Esophagus muscularis mucosa (tissue), 4 donors: ENCODE results near the gene DIP2B. TPM values are rescaled to one million over a fixed set of nuclear protein-coding genes. Genes with fewer than 3 reads are reported as not detected.
A peak's percentile ranks its signal among the peaks of the same experiment; 100 is the strongest.

Experiments
- DNase-seq: peaks from one replicate; pipeline ENCODE4 v3.0.0-alpha.2; 2017; ENCODE audit errors: extremely low spot score
- H3K27ac ChIP-seq, 4 donors: fragments of 200-600 bp; sonication (generic); replicated peaks in 1 of 4; 1 replicate in 3 of 4; 2 replicates in 1 of 4; pipeline ENCODE4 v1.5.1; 2016 to 2019; ENCODE audit warnings: mild to moderate bottlenecking in 1 of 4
- H3K27me3 ChIP-seq, 4 donors: fragments of 200-600 bp; sonication (generic); one replicate each; pipeline versions ENCODE4 v1.5.1 to v1.6.0; 2016 to 2019
- H3K36me3 ChIP-seq, 4 donors: fragments of 200-600 bp; sonication (generic); one replicate each; pipeline ENCODE4 v1.5.1; 2016 to 2019
- H3K4me1 ChIP-seq, 4 donors: fragments of 200-600 bp; sonication (generic); one replicate each; pipeline ENCODE4 v1.5.1; 2016 to 2019
- H3K4me3 ChIP-seq, 4 donors: fragments of 200-600 bp; sonication (generic); 1 replicate in 2 of 4; 2 replicates in 2 of 4; pipeline ENCODE4 v1.5.1; 2016 to 2019; ENCODE audit warnings: mild to moderate bottlenecking in 4 of 4, moderate library complexity in 1 of 4
- H3K9me3 ChIP-seq, 4 donors: fragments of 200-600 bp; sonication (generic); 1 replicate in 3 of 4; 2 replicates in 1 of 4; pipeline ENCODE4 v1.5.1; 2016 to 2019
- CTCF ChIP-seq, 3 experiments: fragments of 200-600 bp in 2 of 3; fragments of 450-650 bp in 1 of 3; sonication (generic) in 2 of 3; IDR thresholded peaks; one replicate each; pipeline ENCODE4 v1.5.1; 2017 to 2019; ENCODE audit warnings: antibody characterized with exemption in 3 of 3, mild to moderate bottlenecking in 2 of 3, moderate library complexity in 1 of 3
- EP300 ChIP-seq: sonication (generic); formaldehyde crosslinking; IDR thresholded peaks from one replicate; pipeline ENCODE4 v1.6.1; 2017; ENCODE audit warnings: antibody characterized with exemption
- POLR2A ChIP-seq: fragments of 450-650 bp; IDR thresholded peaks from one replicate; pipeline ENCODE4 v1.6.1; 2017; ENCODE audit warnings: antibody characterized with exemption, moderate library complexity, mild to moderate bottlenecking, low read depth
- POLR2AphosphoS5 ChIP-seq, 2 donors: sonication (generic); formaldehyde crosslinking; IDR thresholded peaks; one replicate each; pipeline ENCODE4 v1.6.1; 2017; ENCODE audit warnings: antibody characterized with exemption in 2 of 2
- WGBS: methylation state at CpG from one replicate; pipeline ENCODE4 v1.1.5; 2018; 5-methylcytosine and 5-hydroxymethylcytosine counted together
- intact Hi-C: fragments of 100-400 bp; cut with DNase I; formaldehyde crosslinking; loops from one replicate; pipeline ENCODE4 v1.15.1; 2023
- total RNA-seq, 4 donors: library from RNA; depleted of rRNA; stranded (reverse); fragments of >200 nt; gene quantifications; one replicate each; pipeline versions ENCODE4 v1.1.0 to v1.2.1, GENCODE V29; 2016

DIP2B gene
- total RNA-seq, 4 donors from 2014 or later, result 18.7 to 23.0 (median 20.6) TPM

- no peak for TF ChIP-seq POLR2AphosphoS5 (IDR thresholded peaks at IDR 0.05)
- no peak for TF ChIP-seq EP300
- no peak for TF ChIP-seq POLR2A
- no peak for TF ChIP-seq CTCF (IDR thresholded peaks at IDR 0.05)
- H3K9me3 ChIP-seq, result no peaks in the 10 kb centered on the region
- WGBS, result 90% methylated on average over 7 of the region's 7 CpGs
- H3K27ac ChIP-seq, result peak overlapping the region in 1 of 4 donors; percentile 21
- no peak for DNase-seq
- H3K27me3 ChIP-seq, result no peaks in the 10 kb centered on the region
- intact Hi-C loops, result no loop called here
- no peaks in the 10 kb centered on the region for H3K36me3 ChIP-seq
- peaks cover 52 to 80% (median 65%) of the 10 kb centered on the region in 4 donors for H3K4me1 ChIP-seq
- H3K4me3 ChIP-seq, result no peak overlapping the region
Measured at GRCh38 chr12:50615145-50615906, 110.5 kb downstream of the DIP2B start.

GRCh38 chr12:50615907-50616296 lies 111.1 kb downstream of the DIP2B start:
- H3K9me3 ChIP-seq, result no peaks in the 10 kb centered on the region
- no peak for DNase-seq
- WGBS, result 69% methylated on average over 1 of the region's 1 CpG
- no peak overlapping the region for H3K4me3 ChIP-seq
- no peaks in the 10 kb centered on the region for H3K27me3 ChIP-seq
- H3K4me1 ChIP-seq, result peaks cover 52 to 83% (median 65%) of the 10 kb centered on the region in 4 donors
- intact Hi-C loops, result no loop called here
- peak overlapping the region in 1 of 4 donors; percentile 21 for H3K27ac ChIP-seq
- no peaks in the 10 kb centered on the region for H3K36me3 ChIP-seq
- TF ChIP-seq EP300 (no peak), POLR2A (no peak), POLR2AphosphoS5 (IDR thresholded peaks at IDR 0.05) (no peak), CTCF (IDR thresholded peaks at IDR 0.05) (no peak)

- WGBS, result 50% methylated on average over 2 of the region's 2 CpGs
- H3K9me3 ChIP-seq, result no peaks in the 10 kb centered on the region
- H3K4me3 ChIP-seq, result no peak overlapping the region
- no peak for DNase-seq
- H3K36me3 ChIP-seq, result no peaks in the 10 kb centered on the region
- H3K27ac ChIP-seq, result no peak overlapping the region
- peaks cover 54 to 86% (median 76%) of the 10 kb centered on the region in 4 donors for H3K4me1 ChIP-seq
- intact Hi-C loops, result no loop called here
- TF ChIP-seq CTCF (IDR thresholded peaks at IDR 0.05), result no peak
- TF ChIP-seq EP300, result no peak
- no peak for TF ChIP-seq POLR2A
- no peak for TF ChIP-seq POLR2AphosphoS5 (IDR thresholded peaks at IDR 0.05)
- H3K27me3 ChIP-seq, result no peaks in the 10 kb centered on the region
Measured at GRCh38 chr12:50617657-50618056, 112.9 kb downstream of the DIP2B start.

- H3K27me3 ChIP-seq, result no peaks in the 10 kb centered on the region
- intact Hi-C loops, result no loop called here
- peaks cover 48 to 87% (median 74%) of the 10 kb centered on the region in 4 donors for H3K4me1 ChIP-seq
- DNase-seq, result no peak
- peak overlapping the region in 1 of 4 donors; percentile 5 for H3K4me3 ChIP-seq
- no peak for TF ChIP-seq EP300
- TF ChIP-seq POLR2A, result no peak
- TF ChIP-seq POLR2AphosphoS5 (IDR thresholded peaks at IDR 0.05), result no peak
- no peak for TF ChIP-seq CTCF (IDR thresholded peaks at IDR 0.05)
- no peaks in the 10 kb centered on the region for H3K9me3 ChIP-seq
- peak overlapping the region in 1 of 4 donors; percentile 10 for H3K27ac ChIP-seq
- WGBS, result 73% methylated on average over 7 of the region's 7 CpGs
- H3K36me3 ChIP-seq, result no peaks in the 10 kb centered on the region
Measured at GRCh38 chr12:50618864-50619609, 114.3 kb downstream of the DIP2B start.
